Heart right ventricle (tissue), 16 donors: ENCODE measurements around the gene MTA3. TPM values are rescaled to one million over a fixed set of nuclear protein-coding genes. Genes with fewer than 3 reads are reported as not detected.

Source experiments
- ATAC-seq, 8 donors: fragments of 200-7000 bp; cut with Tn5 transposase; one replicate each; pipeline ENCODE4 v1.9.1; 2020; ENCODE audit warnings: mild to moderate bottlenecking in 8 of 8, moderate library complexity in 8 of 8, moderate number of reproducible peaks in 1 of 8
- DNase-seq, 2 donors: peaks; one replicate each; pipeline ENCODE4 v3.0.0-alpha.2; 2020
- H3K27ac ChIP-seq, 10 donors: fragments of 200-600 bp; sonication (generic) in 2 of 10; one replicate each; pipeline versions ENCODE4 v1.5.0 to v1.8.0; 2020 to 2022; ENCODE audit warnings: mild to moderate bottlenecking in 3 of 10
- H3K27me3 ChIP-seq, 7 donors: fragments of 200-600 bp; one replicate each; pipeline ENCODE4 v1.8.0; 2021 to 2022; ENCODE audit warnings: mild to moderate bottlenecking in 2 of 7
- H3K36me3 ChIP-seq, 9 donors: fragments of 200-600 bp; sonication (generic) in 1 of 9; one replicate each; pipeline versions ENCODE4 v1.5.0 to v1.8.0; 2020 to 2022; ENCODE audit warnings: mild to moderate bottlenecking in 2 of 9
- H3K4me1 ChIP-seq, 9 donors: fragments of 200-600 bp; sonication (generic) in 1 of 9; one replicate each; pipeline versions ENCODE4 v1.5.0 to v1.8.0; 2020 to 2022; ENCODE audit warnings: mild to moderate bottlenecking in 4 of 9
- H3K4me3 ChIP-seq, 10 donors: fragments of 200-600 bp; sonication (generic) in 2 of 10; one replicate each; pipeline versions ENCODE4 v1.5.0 to v1.8.0; 2020 to 2022; ENCODE audit warnings: mild to moderate bottlenecking in 7 of 10, moderate library complexity in 2 of 10
- H3K9me3 ChIP-seq, 11 donors: fragments of 200-600 bp in 10 of 11; sonication (generic) in 2 of 11; one replicate each; pipeline versions ENCODE4 v1.5.0 to v1.8.0; 2013 to 2022; ENCODE audit warnings: mild to moderate bottlenecking in 2 of 11, control low read depth in 1 of 11, moderate library complexity in 1 of 11
- WGBS, 2 donors: extraction: QIAGEN DNeasy Blood & Tissue Kit; methylation state at CpG; one replicate each; pipeline ENCODE4 v1.1.7; 2013; ENCODE audit warnings: inconsistent platforms in 1 of 2; 5-methylcytosine and 5-hydroxymethylcytosine counted together
- intact Hi-C, 10 donors: fragments of 100-400 bp; cut with DNase I; formaldehyde crosslinking; loops; one replicate each; pipeline versions ENCODE4 v1.11.1 to v1.14.2; 2022
- polyA plus RNA-seq, 2 donors: library from polyadenylated mRNA; stranded (reverse); fragments of 200-250 nt; gene quantifications; one replicate each; pipeline ENCODE4 v1.2.3, GENCODE V29; 2013
- total RNA-seq, 10 donors: library from RNA; stranded (reverse); fragmentation: NEBNext Ultra II Directional in 3 of 10; extraction: Animal tissue kit (Norgen Biotek cat#: 25700) in 3 of 10; gene quantifications; one replicate each; pipeline versions ENCODE4 v1.2.1 to v1.2.4, GENCODE V29; 2021 to 2023
- TF ChIP-seq, protein P1 (sequence below), 9 donors: fragments of 200-600 bp; sonication (generic) in 2 of 9; IDR thresholded peaks; one replicate each; pipeline versions ENCODE4 v1.5.0 to v1.8.0; 2021 to 2022; ENCODE audit warnings: antibody characterized with exemption in 9 of 9, mild to moderate bottlenecking in 5 of 9, moderate library complexity in 1 of 9
- donor health status: Arrhythmogenic right ventricular cardiomyopathy.
- donor health status: ischemic (EF 13 %, LVEDD 7.1; RV severe dilation, severe dysfunction).
- donor health status: healthy with polysubstance abuse.
- donor health status: DM: no; HTN: yes; CAD: no.
- donor health status: DM: no; HTN: no; CAD: no.
- donor health status: ischemic (EF 25% LVEDD 6.9; RV normal size, moderate dysfunction).
- donor health status: ischemic (EF 25% LVEDD 5.7; RV mildly dilated, moderate dysfunction).
- donor health status: healthy.
- donor health status: DM: yes; HTN: yes; CAD: no.
- donor health status: Ischemic cardiomyopathy.
- donor health status: ischemic (EF 35%, LVEDD 5.7; RV mildly dilated, moderate dysfunction).
- donor health status: nonischemic (EF 11% LVEDD 7.7; RV severe dilation, severe dysfunction).
- donor health status: DM: yes; HTN: yes; CAD: no.
- donor health status: PGD.
- donor health status: ischemic (EF 29% LVEDD 5.4; RV normal size, mild dysfunction).
- donor health status: nonischemic (EF 23%, LVEDD 6.1; RV moderate dilation, normal function).

MTA3 gene
- total and polyA plus RNA-seq, 12 donors: 11.2 to 29.4 (median 21.9) TPM

DNA sequence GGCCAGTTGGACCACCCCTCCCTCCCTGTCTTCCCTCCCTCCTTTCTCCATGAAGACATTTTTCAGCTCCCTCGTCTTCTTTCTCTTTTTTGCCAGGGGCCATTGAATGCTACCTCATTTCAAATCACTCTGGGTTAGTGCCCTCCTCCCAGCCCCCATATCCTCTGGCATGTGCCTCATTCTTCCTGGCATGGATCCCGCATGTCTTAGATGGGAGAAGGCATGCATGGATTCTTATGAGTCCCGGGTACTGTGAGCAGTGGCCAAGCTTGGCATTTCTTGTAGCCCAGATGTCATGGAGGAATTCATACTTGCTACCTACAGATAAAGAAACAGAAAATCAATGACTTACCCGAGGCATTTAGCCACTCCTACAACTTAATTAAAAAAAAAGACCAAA lies 232.9 kb downstream of the MTA3 start:
- no peak overlapping the region for H3K4me3 ChIP-seq
- peaks cover 0 to 18% (median 0%) of the 10 kb centered on the region in 9 donors for H3K4me1 ChIP-seq
- intact Hi-C loops: no loop called here
- no peaks in the 10 kb centered on the region for H3K36me3 ChIP-seq
- ATAC-seq: no peak
- no peaks in the 10 kb centered on the region for H3K9me3 ChIP-seq
- H3K27me3 ChIP-seq: no peaks in the 10 kb centered on the region
- 53% methylated on average over 4 of the region's 4 CpGs for WGBS, 2 donors
- H3K27ac ChIP-seq: no peak overlapping the region
- TF ChIP-seq, protein P1, sequence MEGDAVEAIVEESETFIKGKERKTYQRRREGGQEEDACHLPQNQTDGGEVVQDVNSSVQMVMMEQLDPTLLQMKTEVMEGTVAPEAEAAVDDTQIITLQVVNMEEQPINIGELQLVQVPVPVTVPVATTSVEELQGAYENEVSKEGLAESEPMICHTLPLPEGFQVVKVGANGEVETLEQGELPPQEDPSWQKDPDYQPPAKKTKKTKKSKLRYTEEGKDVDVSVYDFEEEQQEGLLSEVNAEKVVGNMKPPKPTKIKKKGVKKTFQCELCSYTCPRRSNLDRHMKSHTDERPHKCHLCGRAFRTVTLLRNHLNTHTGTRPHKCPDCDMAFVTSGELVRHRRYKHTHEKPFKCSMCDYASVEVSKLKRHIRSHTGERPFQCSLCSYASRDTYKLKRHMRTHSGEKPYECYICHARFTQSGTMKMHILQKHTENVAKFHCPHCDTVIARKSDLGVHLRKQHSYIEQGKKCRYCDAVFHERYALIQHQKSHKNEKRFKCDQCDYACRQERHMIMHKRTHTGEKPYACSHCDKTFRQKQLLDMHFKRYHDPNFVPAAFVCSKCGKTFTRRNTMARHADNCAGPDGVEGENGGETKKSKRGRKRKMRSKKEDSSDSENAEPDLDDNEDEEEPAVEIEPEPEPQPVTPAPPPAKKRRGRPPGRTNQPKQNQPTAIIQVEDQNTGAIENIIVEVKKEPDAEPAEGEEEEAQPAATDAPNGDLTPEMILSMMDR (IDR thresholded peaks at IDR 0.05): no peak
- no peak for DNase-seq

DNA sequence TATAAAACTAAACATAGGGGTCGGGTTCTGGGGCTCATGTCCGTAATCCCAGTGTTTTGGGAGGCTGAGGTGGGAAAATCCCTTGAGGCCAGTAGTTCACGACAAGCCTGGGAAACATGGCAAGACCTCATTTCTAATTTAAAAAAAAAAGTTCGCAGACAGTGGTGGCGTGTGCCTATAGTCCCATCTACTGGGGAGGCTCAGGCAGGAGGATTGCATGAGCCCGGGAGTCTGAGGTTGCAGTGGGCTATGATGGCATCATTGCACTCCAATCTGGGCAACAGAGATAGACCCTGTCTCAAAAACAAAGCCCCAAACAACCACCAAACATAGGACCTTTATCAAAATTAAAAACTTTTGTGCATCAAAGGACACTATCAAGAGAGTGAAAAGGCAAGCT lies 233.7 kb downstream of the MTA3 start:
- no peaks in the 10 kb centered on the region for H3K27me3 ChIP-seq
- DNase-seq (no peak), ATAC-seq (no peak)
- WGBS, 2 donors: 91 to 92% methylated on average over 6 of the region's 6 CpGs
- H3K4me3 ChIP-seq: no peak overlapping the region
- no peaks in the 10 kb centered on the region for H3K36me3 ChIP-seq
- peaks cover 0 to 18% (median 0%) of the 10 kb centered on the region in 9 donors for H3K4me1 ChIP-seq
- TF ChIP-seq, protein P1 (IDR thresholded peaks at IDR 0.05): no peak
- intact Hi-C loops: no loop called here
- no peaks in the 10 kb centered on the region for H3K9me3 ChIP-seq
- no peak overlapping the region for H3K27ac ChIP-seq

DNA sequence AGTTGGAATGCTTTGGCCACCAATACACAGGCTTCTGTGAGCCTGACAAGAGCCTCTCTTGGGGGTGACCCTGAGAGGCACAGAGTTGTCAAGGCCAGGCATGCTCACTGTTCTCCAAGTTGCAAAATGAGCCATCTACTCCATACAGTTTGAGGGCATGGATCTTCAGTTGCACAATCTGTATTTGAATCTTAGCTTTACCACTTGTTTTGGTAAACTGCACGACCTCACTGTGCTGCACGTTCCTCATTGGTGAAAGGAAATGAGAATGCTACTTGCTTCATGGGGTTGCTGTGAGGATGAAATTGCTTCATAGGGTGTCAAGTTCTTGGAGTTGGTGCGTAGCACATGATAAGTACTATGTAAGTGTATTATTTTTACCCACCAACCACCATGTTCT lies 235.9 kb downstream of the MTA3 start:
- H3K27me3 ChIP-seq: no peaks in the 10 kb centered on the region
- H3K27ac ChIP-seq: peak overlapping the region in 1 of 10 donors; percentile 18
- ATAC-seq (peak in 1 of 8 donors; percentile 12), DNase-seq (no peak)
- no peak overlapping the region for H3K4me3 ChIP-seq
- intact Hi-C loops: no loop called here
- H3K36me3 ChIP-seq: no peaks in the 10 kb centered on the region
- 67 to 85% methylated on average over 3 of the region's 3 CpGs for WGBS, 2 donors
- TF ChIP-seq, protein P1 (IDR thresholded peaks at IDR 0.05): no peak
- no peaks in the 10 kb centered on the region for H3K9me3 ChIP-seq
- peaks cover 0 to 24% (median 6%) of the 10 kb centered on the region in 9 donors for H3K4me1 ChIP-seq

DNA sequence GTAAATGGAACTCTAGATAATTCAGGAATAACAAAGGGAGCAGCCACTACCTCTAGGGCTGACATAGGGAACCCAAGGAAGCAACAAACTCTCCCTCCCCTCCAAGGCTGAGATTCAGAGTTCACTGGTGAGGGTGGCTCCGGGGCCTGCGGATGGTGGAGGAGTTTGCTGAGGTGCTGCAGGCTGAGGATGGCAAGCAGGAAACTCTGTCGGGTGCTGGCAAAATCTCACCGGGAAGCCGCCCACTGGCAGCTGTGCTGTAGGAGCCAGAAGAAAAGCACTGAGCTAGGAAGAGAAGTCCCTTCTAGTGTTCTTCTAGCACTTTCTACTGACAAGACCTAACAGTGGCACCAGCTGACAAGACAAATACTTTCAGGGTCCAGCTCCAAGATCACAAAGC lies 236.5 kb downstream of the MTA3 start:
- intact Hi-C loops: no loop called here
- ATAC-seq: no peak
- no peak for DNase-seq
- no peaks in the 10 kb centered on the region for H3K36me3 ChIP-seq
- no peaks in the 10 kb centered on the region for H3K9me3 ChIP-seq
- peaks cover 0 to 26% (median 8%) of the 10 kb centered on the region in 9 donors for H3K4me1 ChIP-seq
- no peak overlapping the region for H3K27ac ChIP-seq
- WGBS, 2 donors: 73 to 75% methylated on average over 5 of the region's 5 CpGs
- H3K27me3 ChIP-seq: no peaks in the 10 kb centered on the region
- TF ChIP-seq, protein P1 (IDR thresholded peaks at IDR 0.05): no peak
- no peak overlapping the region for H3K4me3 ChIP-seq

Other genes with a start within 250 kb of the MTA3 start
- gene COX7A2L, start 207.4 kb upstream of the MTA3 start, total RNA-seq: 100 to 1,000 TPM in 9 of 10 donors, 10 to 100 TPM in 1; 93.9 to 141 (median 107) TPM
- gene COX7A2L, start 207.4 kb upstream of the MTA3 start, polyA plus RNA-seq: 10 to 100 TPM; 36.4 to 97.8 TPM
- gene KCNG3, start 74.7 kb upstream of the MTA3 start, total RNA-seq: not detected
- not detected for gene KCNG3, start 74.7 kb upstream of the MTA3 start, polyA plus RNA-seq
- under 1 TPM; 0.20 to 0.78 (median 0.49) TPM for gene OXER1, start 195.5 kb downstream of the MTA3 start, total RNA-seq
- 1 to 10 TPM in 1 of 2 donors, under 1 TPM in 1; 0.25 to 1.2 TPM for gene OXER1, start 195.5 kb downstream of the MTA3 start, polyA plus RNA-seq
- gene HAAO, start 224.0 kb downstream of the MTA3 start, total RNA-seq: 1 to 10 TPM in 9 of 10 donors, under 1 TPM in 1; 0.80 to 5.0 (median 2.7) TPM
- gene HAAO, start 224.0 kb downstream of the MTA3 start, polyA plus RNA-seq: 1 to 10 TPM; 2.0 to 6.4 TPM